Body of pancreas (tissue), 4 donors: ENCODE measurements around the gene PAK3.

ENCODE experiments used
- CTCF ChIP-seq, 7 experiments: fragments of 450-650 bp in 4 of 7; fragments of 200-600 bp in 3 of 7; sonication (generic) in 3 of 7; IDR thresholded peaks; one replicate each; pipeline ENCODE4 v1.5.1; 2016 to 2019; ENCODE audit warnings: antibody characterized with exemption in 7 of 7
- POLR2A ChIP-seq, 3 donors: fragments of 450-650 bp; IDR thresholded peaks; one replicate each; pipeline ENCODE4 v1.6.1; 2016; ENCODE audit warnings: antibody characterized with exemption in 3 of 3, mild to moderate bottlenecking in 2 of 3

DNA sequence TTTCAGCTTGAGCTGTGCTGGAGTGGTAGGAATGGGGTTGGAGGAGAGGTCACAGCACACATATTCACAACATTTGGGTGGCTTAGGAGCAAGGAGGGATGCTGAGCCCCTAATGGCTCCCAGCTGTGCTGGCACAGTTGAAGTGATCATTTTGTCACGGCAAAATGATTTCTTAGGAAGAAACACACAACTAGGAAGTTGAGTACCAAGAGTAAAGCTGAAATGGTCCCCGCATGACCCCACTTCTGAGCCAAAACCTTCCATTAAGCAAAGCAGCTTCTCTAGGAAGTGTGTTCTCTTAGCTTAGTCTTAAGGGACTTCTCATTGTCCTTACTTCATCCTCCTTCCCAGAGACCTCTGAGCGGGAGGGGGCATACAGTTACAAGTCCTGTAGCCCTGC lies 161.7 kb downstream of the PAK3 start:
- TF ChIP-seq CTCF (IDR thresholded peaks at IDR 0.05) = no peak
- no peak for TF ChIP-seq POLR2A (IDR thresholded peaks at IDR 0.05)
